Embryonic facial prominence (tissue), 1 donor: ENCODE data around the gene EIF5B.
"Not testable (repeated sequence)": the region's sequence is repeated elsewhere in the genome, so short reads cannot be mapped to it uniquely, and the experiment has no call there.

Experiments
- DNase-seq: peaks from one replicate; pipeline ENCODE4 v3.0.0-alpha.2; 2016; ENCODE audit errors: extremely low spot score

EIF5B gene

GRCh38 chr2:99337113-99338028, at the start of gene EIF5B:
Gene EIF5B, plus strand, starts transcription at chr2:99337389. Its CDS starts 166 bp downstream, at chr2:99337555.
- DNase-seq = peak; percentile 70

- no peak for DNase-seq
These were observed 39.2 kb upstream of the EIF5B start for GRCh38 chr2:99297994-99298393.

GRCh38 chr2:99299580-99299979, 37.6 kb upstream of the EIF5B start:
- DNase-seq = no peak

GRCh38 chr2:99301097-99301496, 36.1 kb upstream of the EIF5B start, which contains the start of gene LYG1:
Gene LYG1, minus strand, starts transcription at chr2:99301197. Its CDS starts 5,527 bp downstream, at chr2:99295670.
- DNase-seq = not testable (repeated sequence)

GRCh38 chr2:99317161-99317872, 19.9 kb upstream of the EIF5B start:
- DNase-seq = no peak

GRCh38 chr2:99317873-99318200, 19.4 kb upstream of the EIF5B start:
- DNase-seq = not testable (repeated sequence)

GRCh38 chr2:99325384-99325783, 11.8 kb upstream of the EIF5B start:
- DNase-seq = no peak

- peak; percentile 99 for DNase-seq
These were observed 1.0 kb upstream of the EIF5B start, which contains the start of gene TXNDC9 for GRCh38 chr2:99335911-99336803. Gene TXNDC9, minus strand, starts transcription at chr2:99336333. Its CDS starts 3,123 bp downstream, at chr2:99333210.

GRCh38 chr2:99336804-99337112, 431 bp upstream of the EIF5B start:
- DNase-seq = peak; percentile 52

- no peak for DNase-seq
These were observed 918 bp downstream of the EIF5B start for GRCh38 chr2:99338029-99338585.

- DNase-seq = no peak
These were observed 3.6 kb downstream of the EIF5B start for GRCh38 chr2:99340669-99341236.

- DNase-seq = no peak
These were observed 5.3 kb downstream of the EIF5B start for GRCh38 chr2:99342536-99342935.

- DNase-seq = not testable (repeated sequence)
These were observed 8.3 kb downstream of the EIF5B start for GRCh38 chr2:99345446-99345845.

GRCh38 chr2:99346218-99346617, 9.0 kb downstream of the EIF5B start:
- DNase-seq = no peak

- no peak for DNase-seq
These were observed 11.0 kb downstream of the EIF5B start for GRCh38 chr2:99348173-99348572.

- no peak for DNase-seq
These were observed 13.0 kb downstream of the EIF5B start for GRCh38 chr2:99350194-99350593.

- DNase-seq = no peak
These were observed 16.9 kb downstream of the EIF5B start for GRCh38 chr2:99354070-99354469.

- not testable (repeated sequence) for DNase-seq
These were observed 17.6 kb downstream of the EIF5B start for GRCh38 chr2:99354825-99355224.

GRCh38 chr2:99356853-99357252, 19.7 kb downstream of the EIF5B start:
- DNase-seq = no peak

- no peak for DNase-seq
These were observed 28.5 kb downstream of the EIF5B start for GRCh38 chr2:99365661-99366060.

- not testable (repeated sequence) for DNase-seq
These were observed 31.7 kb downstream of the EIF5B start for GRCh38 chr2:99368854-99369253.
